Umbilical cord (tissue), 2 donors: ENCODE results near the gene ATP2B2. TPM values are rescaled to one million over a fixed set of nuclear protein-coding genes. Genes with fewer than 3 reads are reported as not detected.
"Not testable (repeated sequence)": the region's sequence is repeated elsewhere in the genome, so short reads cannot be mapped to it uniquely, and the experiment has no call there.

Source experiments
- DNase-seq: peaks from one replicate; pipeline ENCODE4 v3.0.0-alpha.2; 2015; ENCODE audit warnings: low spot score
- total RNA-seq: library from RNA; depleted of rRNA; stranded (reverse); fragments of >200 nt; gene quantifications from one replicate; pipeline ENCODE4 v1.2.3, GENCODE V29; 2014; ENCODE audit warnings: low replicate concordance; ENCODE audit not compliant: insufficient read depth

ATP2B2 gene
- total RNA-seq, 1 donor from 2014 or later = 1.4 TPM

DNA sequence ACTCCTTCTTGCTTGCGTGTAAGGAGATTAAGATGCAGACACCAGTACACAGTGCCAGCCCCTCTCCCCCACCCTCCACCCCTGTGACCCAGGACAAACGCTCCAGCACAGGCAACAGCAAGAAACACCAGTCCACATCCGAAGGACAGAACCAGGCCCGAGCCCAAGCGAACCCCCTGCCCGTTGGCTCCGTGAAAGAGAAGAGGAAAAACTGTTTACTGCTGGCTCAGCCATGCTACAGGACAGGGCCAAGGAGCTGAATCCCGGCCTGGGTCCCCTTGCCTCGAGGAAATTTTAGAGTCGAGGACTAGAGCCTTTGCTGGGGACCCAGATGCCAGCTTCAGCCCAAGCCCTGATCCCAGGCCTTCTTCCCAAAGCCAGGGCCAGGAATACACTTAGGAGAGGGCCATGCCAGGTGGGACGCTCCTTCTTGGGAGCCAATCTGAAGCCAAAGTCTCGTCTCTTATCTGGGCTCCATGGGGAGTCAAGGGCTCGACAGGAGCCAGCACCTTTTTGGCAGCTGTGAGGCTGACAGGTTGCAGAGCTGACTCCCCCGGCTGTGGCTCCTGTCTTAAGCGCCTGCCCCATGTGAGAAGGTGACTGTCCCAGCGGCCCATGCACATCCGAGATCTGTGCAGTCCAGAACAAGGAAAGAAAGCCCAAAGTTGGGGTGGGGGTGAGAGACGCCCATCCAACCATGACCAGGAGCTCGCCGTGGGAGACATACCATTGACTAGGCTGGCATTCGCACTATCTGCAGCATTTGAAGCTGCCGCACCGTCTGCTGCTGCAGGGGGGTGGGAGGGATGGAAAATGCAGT, 120.6 kb downstream of the ATP2B2 start:
- DNase-seq = no peak

DNA sequence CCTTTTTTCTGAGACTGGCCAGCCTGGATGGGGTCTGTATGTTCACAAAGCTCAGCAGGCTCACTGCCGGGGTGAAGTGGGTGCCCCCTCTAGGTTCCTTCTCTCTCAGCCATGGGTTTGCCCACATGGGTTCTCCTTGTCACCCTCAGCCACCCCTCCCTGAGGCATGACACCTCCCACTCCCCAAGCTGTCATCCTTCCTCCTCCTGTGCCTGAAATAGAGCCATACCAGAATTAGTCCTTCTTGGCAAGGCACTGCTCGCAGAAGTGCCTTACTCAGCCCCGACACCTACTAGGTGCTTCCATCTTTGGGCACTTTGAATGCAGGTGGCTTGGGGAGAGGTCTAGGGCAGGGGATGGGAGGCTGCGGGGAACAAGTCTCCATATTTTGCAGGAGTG, 121.5 kb downstream of the ATP2B2 start:
- DNase-seq = no peak

DNA sequence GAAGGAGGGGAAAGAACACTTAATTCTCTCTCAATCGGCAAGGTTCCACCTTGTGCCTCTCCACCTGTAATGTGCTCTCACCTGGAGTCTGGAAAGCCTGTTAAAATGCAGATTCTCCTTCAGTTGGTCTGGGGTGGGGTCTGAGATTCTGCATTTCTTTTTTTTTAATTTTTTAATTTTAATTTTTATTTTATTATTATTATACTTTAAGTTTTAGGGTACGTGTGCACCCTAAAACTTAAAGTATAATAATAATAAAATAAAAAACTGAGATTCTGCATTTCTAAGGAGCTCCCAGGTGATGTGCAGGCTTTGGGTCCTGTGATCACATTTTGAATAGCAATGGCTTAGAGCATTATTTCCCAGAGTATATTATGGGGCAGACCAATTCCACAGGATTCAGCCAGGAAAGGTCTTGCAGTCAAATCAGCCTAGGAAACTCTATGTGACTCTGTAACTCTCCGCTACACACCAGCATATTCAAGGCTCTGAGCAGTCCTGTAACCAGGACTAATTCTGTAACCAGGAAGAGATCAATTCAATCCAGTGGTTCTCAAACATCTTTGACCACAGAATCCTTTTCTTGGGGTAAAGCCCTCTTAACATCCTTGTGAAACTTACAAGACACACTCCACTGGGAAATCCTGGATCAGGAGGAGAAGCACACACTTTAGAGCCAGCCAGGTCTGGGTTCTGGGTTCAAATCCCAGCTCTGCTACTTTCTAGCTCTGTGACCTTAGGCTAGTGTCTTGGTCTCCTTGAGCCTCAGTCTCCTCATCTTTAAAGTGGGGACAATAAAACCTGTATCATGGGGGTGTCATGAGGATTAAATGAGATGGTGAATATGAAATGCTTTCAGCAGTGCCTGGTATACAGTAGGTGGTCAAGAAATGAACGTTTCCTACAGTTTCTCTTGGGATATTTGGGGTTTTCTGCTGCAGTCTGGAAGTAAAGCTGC, 122.2 kb downstream of the ATP2B2 start:
- DNase-seq = no peak

DNA sequence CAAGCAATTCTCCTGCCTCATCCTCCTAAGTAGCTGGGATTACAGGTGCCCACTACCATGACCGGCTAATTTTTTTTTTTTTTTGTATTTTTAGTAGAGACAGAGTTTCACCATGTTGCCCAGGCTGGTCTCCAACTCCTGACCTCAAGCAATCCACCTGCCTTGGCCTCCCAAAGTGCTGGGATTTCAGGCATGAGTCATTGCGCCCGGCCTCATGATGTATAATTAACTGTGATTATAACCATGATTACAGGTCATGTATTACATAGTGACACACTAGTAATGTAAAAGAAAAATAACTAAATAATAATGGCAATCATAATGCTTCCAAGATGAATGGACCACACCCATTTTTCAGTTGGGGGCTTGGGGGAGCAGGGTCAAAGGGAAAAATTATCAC, 122.9 kb downstream of the ATP2B2 start:
- DNase-seq = not testable (repeated sequence)

DNA sequence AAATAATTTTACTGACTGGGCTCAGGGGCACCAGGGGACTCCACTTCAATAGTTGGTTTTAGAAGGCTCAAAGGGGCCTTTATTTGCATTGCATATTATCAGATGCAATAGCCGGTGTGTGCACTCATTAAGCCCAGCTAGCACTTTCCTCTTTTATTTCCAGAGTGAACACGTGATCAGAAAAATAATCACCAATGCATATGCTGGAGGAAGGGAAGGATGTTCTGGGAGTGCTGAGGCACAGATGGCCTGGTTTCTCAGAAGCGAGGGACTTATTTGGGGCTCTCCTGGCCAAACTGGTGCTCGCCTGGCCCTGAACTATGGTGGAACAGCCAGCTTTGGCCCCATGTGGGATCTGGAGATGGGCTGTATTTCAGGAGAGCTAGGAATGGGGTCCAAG, 124.0 kb downstream of the ATP2B2 start:
- no peak for DNase-seq

DNA sequence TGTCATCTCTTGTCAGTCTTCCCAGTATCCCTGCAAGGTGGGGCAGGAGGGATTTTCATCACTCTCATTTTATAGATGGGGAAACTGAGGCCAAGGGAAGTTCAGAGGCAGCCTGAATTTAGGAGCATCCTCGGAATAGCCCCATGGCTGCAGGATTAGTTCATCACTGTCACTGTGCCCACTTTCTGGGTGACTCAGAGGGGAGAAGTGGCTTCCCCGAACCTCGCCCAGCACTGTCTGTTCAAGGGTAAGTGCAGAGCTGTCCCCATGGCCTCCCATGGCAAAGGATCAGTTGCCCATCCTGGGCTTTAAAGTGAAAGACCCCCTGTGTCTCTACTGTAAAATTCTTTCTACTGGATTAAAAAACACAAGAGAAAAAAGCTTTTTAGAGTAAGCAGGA, 124.5 kb downstream of the ATP2B2 start:
- DNase-seq = no peak

DNA sequence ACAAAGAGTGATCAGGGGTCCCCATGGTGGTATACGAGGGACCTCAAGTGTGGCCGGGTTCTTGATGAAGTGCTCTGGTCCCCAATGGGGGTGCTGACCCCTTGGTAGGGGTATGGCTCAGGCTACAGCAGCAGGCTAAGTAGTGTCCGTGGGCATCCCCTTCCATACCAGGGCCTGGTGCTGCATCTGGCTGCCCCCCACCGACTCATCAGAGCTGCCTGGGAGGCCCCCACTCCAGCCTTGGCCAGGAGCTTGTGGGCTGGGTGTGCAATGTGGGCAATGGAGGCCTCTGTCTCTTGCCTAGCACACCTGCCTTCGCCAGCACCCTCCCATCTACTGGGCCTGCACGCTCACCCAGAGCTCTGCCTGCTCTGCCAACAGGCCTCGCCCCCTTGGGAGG, 125.4 kb downstream of the ATP2B2 start:
- DNase-seq = no peak

DNA sequence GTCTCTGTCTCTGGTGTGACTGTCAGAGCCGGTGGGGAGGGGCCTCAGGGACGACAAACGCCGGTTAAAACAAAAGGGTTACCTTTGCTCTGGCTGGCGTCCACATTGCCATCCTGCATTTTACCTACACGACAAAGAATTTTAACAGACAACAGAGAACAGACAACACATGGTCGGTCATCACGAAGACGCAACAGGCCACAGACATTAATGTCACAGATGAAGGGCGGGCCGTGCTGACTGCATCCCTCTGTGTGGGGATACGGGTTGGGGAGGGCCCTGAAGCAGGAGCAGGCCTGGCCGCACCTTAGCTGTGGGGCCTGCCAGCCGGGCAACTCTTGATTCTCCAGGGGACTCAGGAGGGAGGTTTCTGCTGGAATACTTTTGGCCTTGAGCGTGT, 126.2 kb downstream of the ATP2B2 start:
- DNase-seq = no peak

DNA sequence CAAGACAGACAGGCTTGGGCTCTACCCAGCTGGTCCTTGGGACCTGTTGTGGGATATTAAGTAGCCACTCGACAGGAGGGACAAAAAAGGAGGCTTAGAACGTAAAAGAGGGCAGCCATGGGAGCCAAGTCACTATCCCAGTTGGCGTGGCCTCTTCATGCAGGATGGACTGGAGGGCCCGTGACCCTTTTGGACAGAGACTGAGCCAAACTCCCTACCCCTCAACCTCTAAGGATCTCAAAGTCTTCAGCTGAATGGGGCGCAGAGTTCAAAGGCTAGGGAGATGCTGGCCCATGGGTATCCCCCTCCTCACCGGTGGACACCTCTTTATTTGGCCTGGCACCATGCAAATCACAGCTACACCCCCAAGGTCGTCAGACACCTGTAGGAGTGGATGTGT, 126.6 kb downstream of the ATP2B2 start:
- DNase-seq = no peak

DNA sequence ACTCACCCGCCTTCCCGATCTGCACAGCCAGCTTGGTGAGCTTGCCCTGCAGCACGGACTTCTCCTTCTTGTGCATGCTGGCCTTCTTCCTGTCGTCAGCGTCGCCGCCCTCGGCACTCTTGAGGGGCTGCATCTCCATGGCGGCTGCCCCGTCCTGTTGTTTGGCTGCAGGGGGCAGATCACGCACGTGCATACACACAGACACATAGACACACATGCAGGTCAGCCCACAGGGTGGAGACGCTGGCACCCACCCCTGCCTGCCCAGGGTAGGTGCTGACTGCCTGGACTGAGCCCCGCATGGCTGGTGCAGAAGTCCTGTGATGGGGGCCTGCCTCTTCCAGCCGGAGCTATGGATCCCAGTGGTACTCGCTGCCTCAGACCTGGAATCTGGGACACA, 127.1 kb downstream of the ATP2B2 start:
- no peak for DNase-seq

DNA sequence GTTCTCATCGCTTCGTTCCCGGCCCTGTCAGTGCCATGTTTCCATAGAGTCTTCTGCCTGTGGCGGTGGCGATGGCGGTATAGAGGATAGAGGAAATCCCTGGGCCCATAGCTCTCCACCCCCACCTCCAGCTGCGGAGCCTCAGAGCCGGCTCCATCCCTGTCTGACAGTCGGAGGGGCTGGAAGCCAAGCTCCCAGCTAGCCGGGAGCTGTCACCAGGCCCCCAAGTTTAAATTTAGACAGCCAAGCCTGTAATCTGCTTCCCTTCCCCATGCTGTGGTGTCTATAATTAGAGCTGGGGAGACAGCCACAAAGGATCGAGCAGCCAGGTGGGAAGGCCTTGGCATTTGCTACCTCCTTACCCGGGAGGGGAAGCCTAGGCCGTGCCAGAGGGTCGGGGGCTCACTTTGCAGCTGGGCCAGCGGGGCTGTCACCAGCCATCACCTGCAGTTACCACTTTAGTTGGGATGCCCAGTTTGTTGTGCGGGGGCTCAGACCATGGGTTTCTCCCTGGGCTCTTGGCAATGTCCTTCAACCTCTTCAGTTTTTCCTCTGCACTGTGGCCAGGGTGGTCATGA, 128.1 kb downstream of the ATP2B2 start:
- no peak for DNase-seq

DNA sequence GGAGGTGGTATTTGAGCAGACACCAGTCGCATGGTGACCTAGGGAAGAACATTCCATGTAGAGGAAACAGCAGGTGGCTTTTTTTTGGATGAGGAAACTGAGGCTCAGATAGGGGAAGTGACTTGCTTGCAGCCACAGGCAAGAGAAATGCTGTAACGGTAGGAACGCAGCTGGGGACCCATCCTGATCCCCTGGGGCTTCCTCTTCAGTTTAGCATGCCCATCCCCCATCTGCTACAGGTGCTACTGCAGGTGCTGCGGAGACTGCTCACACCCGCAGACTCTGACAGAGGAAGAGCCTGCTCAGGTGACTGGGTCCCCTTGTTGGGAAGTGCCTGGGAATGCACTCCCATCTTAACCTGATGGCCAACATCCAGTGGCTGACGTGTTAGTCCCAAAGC, 129.0 kb downstream of the ATP2B2 start:
- no peak for DNase-seq

DNA sequence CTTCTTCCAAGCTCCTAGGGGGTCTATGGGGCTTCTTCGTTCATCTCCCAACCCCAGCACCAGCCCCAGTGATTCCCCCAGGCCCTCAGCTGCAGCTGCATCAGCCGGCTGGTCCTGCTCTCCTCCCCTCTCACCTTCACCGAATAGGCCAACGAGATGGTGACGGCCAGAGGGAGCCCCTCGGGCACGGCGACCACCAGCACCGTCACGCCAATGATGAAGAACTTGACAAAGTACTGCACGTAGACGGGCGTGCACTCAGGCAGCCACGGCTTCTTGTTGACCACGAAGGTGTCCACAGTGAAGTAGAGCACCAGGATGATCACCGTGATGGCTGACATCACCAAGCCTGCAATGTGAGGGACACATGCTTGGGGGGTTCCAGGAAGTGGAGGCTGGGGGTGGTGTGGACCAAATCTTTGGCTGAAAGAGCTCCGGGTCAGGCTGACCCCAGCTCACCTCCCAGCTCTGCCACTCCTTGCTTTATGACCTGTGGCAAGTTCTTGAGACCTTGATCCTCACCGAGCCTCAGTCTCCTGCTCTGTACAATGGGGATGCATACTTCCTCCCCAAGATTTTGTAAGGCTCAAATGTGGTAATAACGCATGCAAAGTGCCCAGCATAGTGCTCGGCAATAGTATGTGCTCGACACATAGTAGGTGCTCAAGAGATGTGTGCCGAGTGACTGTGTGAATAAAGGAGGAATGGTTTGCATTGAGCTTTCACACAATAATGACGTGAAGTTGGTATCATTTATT, 129.9 kb downstream of the ATP2B2 start:
- no peak for DNase-seq

DNA sequence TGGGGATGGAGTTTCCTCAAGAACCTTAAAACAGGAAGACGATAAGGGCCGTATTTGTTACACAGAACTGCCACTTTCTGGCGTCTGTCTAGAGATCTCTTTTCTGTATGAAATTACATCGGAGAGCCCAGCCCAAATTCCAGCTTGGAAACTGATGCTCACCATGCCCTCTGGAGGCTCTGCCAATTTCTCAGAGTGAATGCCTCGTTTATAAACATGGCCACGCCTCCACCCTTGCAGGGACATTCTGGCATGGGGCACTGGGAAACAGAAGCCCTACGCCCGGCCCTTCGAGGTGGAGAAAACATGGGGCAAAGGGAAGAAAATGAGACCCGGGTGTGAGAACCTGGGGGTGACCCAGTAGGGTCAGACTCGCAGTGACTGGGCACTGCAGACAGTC, 131.1 kb downstream of the ATP2B2 start:
- DNase-seq = no peak

DNA sequence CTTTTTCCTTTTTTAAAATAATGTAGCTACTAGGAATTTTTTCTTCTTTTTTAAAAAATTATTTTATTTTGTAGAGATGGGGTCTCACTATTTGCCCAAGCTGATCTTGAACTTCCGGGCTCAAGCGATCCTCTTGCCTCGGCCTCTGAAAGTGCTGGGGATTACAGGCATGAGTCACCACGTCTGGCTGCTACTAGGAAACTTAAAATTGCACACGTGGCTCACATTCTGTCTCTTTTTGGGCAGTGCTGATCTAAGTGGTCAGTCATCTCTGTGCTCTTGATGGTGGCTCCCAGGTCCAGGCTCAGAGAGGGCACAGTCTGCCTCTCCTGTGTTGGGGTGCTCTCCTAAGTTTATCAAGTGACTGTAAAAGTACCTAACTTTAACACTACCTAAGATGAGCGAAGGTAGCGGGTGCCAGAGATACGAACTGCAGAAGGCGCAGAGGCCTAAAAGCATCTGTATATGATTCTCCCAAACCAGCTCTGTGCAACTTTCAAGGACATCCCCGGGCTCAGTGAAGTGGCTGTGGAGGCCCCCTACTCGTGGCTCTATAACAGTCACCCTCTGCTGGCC, 131.6 kb downstream of the ATP2B2 start:
- peak; percentile 9 for DNase-seq

DNA sequence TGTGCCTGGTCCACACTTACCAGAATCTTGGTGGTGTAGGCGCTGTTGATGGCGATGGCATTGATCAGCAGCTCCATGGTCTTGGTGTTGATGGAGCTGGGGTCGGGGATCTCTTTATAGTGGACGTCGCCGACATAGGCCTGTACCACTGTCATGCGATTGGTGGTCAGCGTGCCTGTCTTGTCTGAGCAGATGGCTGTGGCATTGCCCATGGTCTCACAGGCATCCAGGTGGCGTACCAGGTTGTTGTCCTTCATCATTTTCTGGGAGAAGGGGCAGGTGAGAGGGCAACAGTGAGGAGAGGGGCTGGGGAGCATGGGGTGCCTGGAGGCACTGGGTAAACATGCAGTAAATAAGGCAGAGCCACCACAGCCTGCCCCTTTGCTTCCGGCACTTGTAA, 133.6 kb downstream of the ATP2B2 start:
- no peak for DNase-seq

DNA sequence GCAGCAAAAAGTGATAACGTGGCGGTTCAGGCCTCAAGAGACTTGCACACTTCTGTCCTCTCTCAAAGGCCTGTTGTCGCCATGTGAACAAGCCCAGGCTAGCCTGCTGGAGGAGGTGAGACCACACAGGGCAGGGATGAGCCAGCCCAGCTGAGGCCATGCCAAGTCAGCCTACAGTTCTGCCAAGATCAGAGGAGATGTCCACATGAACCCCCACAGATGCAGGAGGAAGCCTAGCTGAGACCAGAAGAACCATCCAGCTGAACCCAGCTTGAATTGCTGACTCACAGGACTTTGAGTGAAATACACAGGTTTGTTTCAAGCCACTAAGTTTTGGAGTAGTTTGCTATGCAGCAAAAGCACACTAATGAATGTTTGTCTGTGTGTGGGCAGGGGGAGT, 134.2 kb downstream of the ATP2B2 start:
- no peak for DNase-seq

DNA sequence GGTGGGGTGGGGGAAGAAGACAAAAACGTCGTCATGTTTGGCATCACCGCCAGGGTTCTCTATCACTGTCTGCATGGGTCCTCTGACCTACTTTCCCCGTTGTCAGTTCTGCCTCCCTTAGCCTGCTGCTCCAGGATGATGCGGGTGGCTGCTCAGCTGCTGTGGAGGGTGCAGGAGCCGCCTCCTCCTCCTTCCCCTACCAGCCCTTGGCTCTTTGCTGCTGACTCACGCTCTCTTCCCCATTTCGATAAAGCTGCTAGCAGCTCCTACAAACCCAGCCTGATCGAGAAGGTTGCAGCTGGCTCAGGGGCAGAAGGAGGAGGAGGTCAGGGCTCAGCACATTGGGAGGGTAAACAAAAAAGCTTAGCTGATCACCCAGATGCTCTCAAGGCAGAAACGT, 135.0 kb downstream of the ATP2B2 start:
- DNase-seq = peak; percentile 9

DNA sequence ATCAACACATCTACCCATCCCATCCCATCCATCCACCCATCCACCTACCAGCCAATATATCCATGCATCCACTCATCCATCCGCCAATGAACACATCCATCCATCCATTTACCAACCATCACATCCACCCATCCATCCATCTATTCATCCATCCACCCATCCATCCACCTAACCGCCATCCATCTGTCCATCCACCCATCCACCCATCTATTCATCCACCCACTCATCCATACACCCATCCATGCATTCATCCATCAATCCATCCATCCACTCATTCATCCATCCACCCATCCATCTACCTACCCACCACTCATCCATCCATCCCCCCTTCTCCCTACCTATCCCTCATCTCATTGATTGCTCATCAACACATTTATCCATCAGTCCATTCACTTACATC, 136.9 kb downstream of the ATP2B2 start:
- DNase-seq = no peak

DNA sequence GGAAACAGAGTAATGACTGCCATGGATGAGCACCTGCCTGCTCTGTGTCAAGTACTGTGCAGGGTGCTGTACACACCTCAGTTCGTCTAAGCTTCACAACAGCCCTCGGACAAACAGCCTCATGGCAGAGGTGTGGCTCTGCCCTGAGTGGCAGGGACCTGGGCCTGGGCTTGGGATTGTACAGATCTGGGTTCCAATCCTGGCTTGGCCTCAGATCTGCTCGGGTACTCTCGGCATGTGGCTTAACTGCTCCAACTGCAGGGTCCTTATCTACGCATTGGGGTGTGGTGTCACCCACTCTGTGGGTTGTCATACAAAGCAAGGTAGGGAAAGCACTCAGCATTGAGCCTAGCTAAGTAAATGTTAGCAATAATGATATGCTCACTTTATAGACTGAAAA, 137.9 kb downstream of the ATP2B2 start:
- no peak for DNase-seq

DNA sequence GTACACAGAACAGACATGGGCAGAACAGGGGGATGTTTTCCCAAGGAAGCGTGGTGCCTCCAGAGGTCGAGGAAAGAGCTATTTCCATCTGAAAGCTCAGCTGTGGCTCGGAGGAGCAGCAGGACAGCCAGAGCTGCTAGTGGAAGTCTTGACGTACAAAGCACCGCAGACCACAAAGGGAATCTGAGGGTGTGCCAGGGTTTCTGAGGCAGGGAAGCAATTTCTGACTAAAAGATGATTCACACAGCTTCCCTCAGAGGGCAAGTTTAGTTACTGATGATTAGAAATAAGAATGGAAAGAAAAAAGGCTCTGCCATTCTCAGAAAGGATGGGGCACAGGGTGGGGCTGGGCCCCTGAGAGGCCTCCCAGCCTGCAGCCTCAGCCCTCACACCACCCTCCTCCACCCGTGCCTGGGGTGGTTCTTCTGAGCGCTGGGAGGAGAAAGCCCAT, 138.7 kb downstream of the ATP2B2 start:
- peak; percentile 87 for DNase-seq
